H1 (cell line): Measurements from ENCODE around the gene RNF111. TPM values are rescaled to one million over a fixed set of nuclear protein-coding genes. Genes with fewer than 3 reads are reported as not detected.

Experiments used
- CTCF ChIA-PET: fragments of 300-600 bp; sonication (Branson Sonifier 250); formaldehyde crosslinking; loops from one replicate; lab custom pipeline; 2021; ENCODE audit not compliant: partially characterized antibody; lab: Charles Lee
- POLR2A ChIA-PET: fragments of 300-600 bp; sonication (Branson Sonifier 250); formaldehyde crosslinking; loops from one replicate; lab custom pipeline; 2021; ENCODE audit warnings: inconsistent platforms; ENCODE audit not compliant: partially characterized antibody; lab: Charles Lee
- DNase-seq, 2 experiments: peaks; one replicate each; pipeline versions ENCODE4 v3.0.0 to v3.0.0-alpha.2; 2010 to 2022; ENCODE audit warnings: low spot score in 2 of 2, low read depth in 1 of 2, mixed read lengths in 1 of 2
- FAIRE-seq: peaks from 2 replicates; lab custom pipeline; 2011; peaks lifted over from hg19 to GRCh38; lab: Jason Lieb, UNC
- H2AFZ ChIP-seq: 2 replicates; pipeline ENCODE4 v1.8.1; 2012; ENCODE audit warnings: low read length, inconsistent platforms
- H2AK5ac ChIP-seq: 2 replicates; pipeline ENCODE4 v1.6.1; 2013; ENCODE audit warnings: low read depth, low read length
- H2BK120ac ChIP-seq: replicated peaks from 2 replicates; pipeline ENCODE3; 2013; ENCODE audit warnings: low read depth, low read length, inconsistent platforms
- H2BK12ac ChIP-seq: 2 replicates; pipeline ENCODE4 v1.6.1; 2013; ENCODE audit warnings: low read depth, low read length
- H2BK15ac ChIP-seq: 2 replicates; pipeline ENCODE4 v1.6.1; 2013; ENCODE audit warnings: low read length
- H2BK20ac ChIP-seq: 2 replicates; pipeline ENCODE4 v1.6.1; 2013; ENCODE audit warnings: low read length
- H2BK5ac ChIP-seq: 2 replicates; pipeline ENCODE4 v1.6.1; 2013; ENCODE audit warnings: low read depth, low read length
- H3K14ac ChIP-seq: 2 replicates; pipeline ENCODE4 v1.6.1; 2013; ENCODE audit warnings: inconsistent platforms; ENCODE audit not compliant: insufficient read length
- H3K18ac ChIP-seq: 2 replicates; pipeline ENCODE4 v1.6.1; 2013; ENCODE audit warnings: low read length; ENCODE audit errors: extremely low read depth
- H3K23ac ChIP-seq: 2 replicates; pipeline ENCODE4 v1.6.1; 2013; ENCODE audit warnings: inconsistent platforms; ENCODE audit not compliant: insufficient read length
- H3K23me2 ChIP-seq: 2 replicates; pipeline ENCODE4 v1.6.1; 2013; ENCODE audit warnings: low read depth, low read length
- H3K27ac ChIP-seq: 2 replicates; pipeline ENCODE4 v1.6.1; 2011; ENCODE audit warnings: low read depth, low read length, inconsistent platforms
- H3K27me3 ChIP-seq, 4 experiments: replicated peaks in 1 of 4; 1 replicate in 1 of 4; 2 replicates in 3 of 4; pipeline versions ENCODE4 v1.6.1 to v1.8.1; 2011 to 2013; ENCODE audit warnings: low read length in 3 of 4, mild to moderate bottlenecking in 3 of 4, inconsistent platforms in 2 of 4, mixed read lengths in 2 of 4, moderate library complexity in 1 of 4; ENCODE audit not compliant: control insufficient read depth in 3 of 4, insufficient read depth in 3 of 4; ENCODE audit errors: extremely low read depth in 1 of 4
- H3K36me3 ChIP-seq, 4 experiments: 2 replicates each; pipeline versions ENCODE4 v1.6.1 to v1.8.1; 2011 to 2013; ENCODE audit warnings: mild to moderate bottlenecking in 4 of 4, low read length in 3 of 4, moderate library complexity in 2 of 4, control low read depth in 1 of 4, inconsistent platforms in 1 of 4; ENCODE audit not compliant: insufficient read depth in 4 of 4, control insufficient read depth in 2 of 4
- H3K4ac ChIP-seq: replicated peaks from 2 replicates; pipeline ENCODE3; 2013; ENCODE audit warnings: low read length, low read depth, mixed read lengths, inconsistent platforms; ENCODE audit not compliant: insufficient read length
- H3K4me1 ChIP-seq, 4 experiments: replicated peaks in 1 of 4; 1 replicate in 1 of 4; 2 replicates in 3 of 4; pipeline versions ENCODE4 v1.6.1 to v1.8.1; 2011 to 2013; ENCODE audit warnings: low read length in 3 of 4, inconsistent platforms in 2 of 4, mixed read lengths in 1 of 4; ENCODE audit not compliant: insufficient read depth in 4 of 4, control insufficient read depth in 3 of 4
- H3K4me2 ChIP-seq, 2 experiments: 2 replicates each; pipeline versions ENCODE4 v1.6.1 to v1.8.1; 2011 to 2013; ENCODE audit warnings: low read depth in 2 of 2, low read length in 2 of 2, control low read depth in 1 of 2, inconsistent platforms in 1 of 2, mild to moderate bottlenecking in 1 of 2; ENCODE audit not compliant: insufficient read depth in 1 of 2
- H3K4me3 ChIP-seq, 4 experiments: fragments of 200-600, 300-600 bp in 1 of 4; sonication (generic), shearing (Covaris generic), sonication (Bioruptor Twin) in 1 of 4; 2 replicates each; pipeline versions ENCODE4 v1.5.1 to v1.8.1; 2011 to 2016; ENCODE audit warnings: low read length in 4 of 4, low read depth in 3 of 4, control low read depth in 2 of 4, inconsistent platforms in 2 of 4, mild to moderate bottlenecking in 2 of 4, mixed read lengths in 1 of 4, moderate library complexity in 1 of 4; ENCODE audit not compliant: insufficient read depth in 2 of 4; ENCODE audit errors: extremely low read depth in 1 of 4
- H3K56ac ChIP-seq: replicated peaks from 2 replicates; pipeline ENCODE3; 2013; ENCODE audit warnings: low read depth, mild to moderate bottlenecking, mixed read lengths, low read length, inconsistent platforms; ENCODE audit not compliant: insufficient read length
- H3K79me1 ChIP-seq: 2 replicates; pipeline ENCODE4 v1.6.1; 2013; ENCODE audit warnings: low read depth, low read length, control low read depth
- H3K79me2 ChIP-seq, 2 experiments: 2 replicates each; pipeline versions ENCODE4 v1.6.1 to v1.8.1; 2012 to 2013; ENCODE audit warnings: low read length in 2 of 2, mild to moderate bottlenecking in 2 of 2, inconsistent platforms in 1 of 2; ENCODE audit not compliant: insufficient read depth in 2 of 2, control insufficient read depth in 1 of 2
- H3K9ac ChIP-seq, 4 experiments: replicated peaks in 1 of 4; 1 replicate in 1 of 4; 2 replicates in 3 of 4; pipeline versions ENCODE4 v1.6.1 to v1.8.1; 2011 to 2013; ENCODE audit warnings: low read depth in 3 of 4, low read length in 3 of 4, control low read depth in 2 of 4, mild to moderate bottlenecking in 2 of 4, moderate library complexity in 2 of 4, inconsistent platforms in 1 of 4; ENCODE audit errors: extremely low read depth in 1 of 4
- H3K9me3 ChIP-seq, 2 experiments: 2 replicates each; pipeline versions ENCODE4 v1.6.1 to v1.8.1; 2012 to 2013; ENCODE audit warnings: mild to moderate bottlenecking in 2 of 2, moderate library complexity in 2 of 2, control low read depth in 1 of 2, inconsistent platforms in 1 of 2, low read depth in 1 of 2, low read length in 1 of 2, mixed read lengths in 1 of 2; ENCODE audit not compliant: insufficient read depth in 2 of 2
- H4K20me1 ChIP-seq, 2 experiments: replicated peaks in 1 of 2; 2 replicates each; pipeline versions ENCODE3 to v1.8.1; 2011 to 2013; ENCODE audit warnings: inconsistent platforms in 2 of 2, low read length in 2 of 2, mild to moderate bottlenecking in 1 of 2; ENCODE audit not compliant: insufficient read depth in 2 of 2, control insufficient read depth in 1 of 2
- H4K5ac ChIP-seq: 2 replicates; pipeline ENCODE4 v1.6.1; 2013; ENCODE audit warnings: low read length, low read depth, mixed read lengths, inconsistent platforms; ENCODE audit not compliant: insufficient read length
- H4K8ac ChIP-seq: 2 replicates; pipeline ENCODE4 v1.8.0; 2013; ENCODE audit warnings: mild to moderate bottlenecking, moderate library complexity, low read length, inconsistent platforms; ENCODE audit not compliant: insufficient read depth; ENCODE audit errors: extremely low read depth
- H4K91ac ChIP-seq: replicated peaks from 2 replicates; pipeline ENCODE3; 2013; ENCODE audit warnings: low read length, mixed read lengths, inconsistent platforms; ENCODE audit not compliant: insufficient read length
- ATF3 ChIP-seq: IDR thresholded peaks from 2 replicates; pipeline ENCODE4 v1.6.1; 2011; ENCODE audit warnings: low read depth, mild to moderate bottlenecking, low read length; ENCODE audit not compliant: insufficient read depth
- EP300 ChIP-seq, 2 experiments: IDR thresholded peaks; 1 replicate in 1 of 2; 2 replicates in 1 of 2; pipeline ENCODE4 v1.6.1; 2011 to 2012; ENCODE audit warnings: low read depth in 2 of 2, low read length in 2 of 2, mild to moderate bottlenecking in 2 of 2, borderline replicate concordance in 1 of 2, inconsistent platforms in 1 of 2, moderate library complexity in 1 of 2
- HDAC2 ChIP-seq, 2 experiments: fragments of 300-600 bp in 1 of 2; sonication (generic) in 1 of 2; IDR thresholded peaks; 2 replicates each; pipeline ENCODE4 v1.6.1; 2011 to 2012; ENCODE audit warnings: low read depth in 2 of 2, low read length in 2 of 2, mild to moderate bottlenecking in 2 of 2, moderate library complexity in 2 of 2, borderline replicate concordance in 1 of 2, inconsistent platforms in 1 of 2
- JUN ChIP-seq: IDR thresholded peaks from 2 replicates; pipeline ENCODE4 v1.6.1; 2011; ENCODE audit warnings: low read depth, mild to moderate bottlenecking, improper control_type of control experiment, low read length
- RFX5 ChIP-seq: IDR thresholded peaks from 2 replicates; pipeline ENCODE4 v1.6.1; 2011; ENCODE audit warnings: low read depth, low read length, improper control_type of control experiment, borderline replicate concordance
- SP2 ChIP-seq: IDR thresholded peaks from 2 replicates; pipeline ENCODE4 v1.6.1; 2012; ENCODE audit warnings: mild to moderate bottlenecking, low read length, inconsistent platforms
- YY1 ChIP-seq: IDR thresholded peaks from 2 replicates; pipeline ENCODE4 v1.6.1; 2011; ENCODE audit warnings: low read depth, mild to moderate bottlenecking, low read length
- ZNF274 ChIP-seq: IDR thresholded peaks from 2 replicates; pipeline ENCODE4 v1.7.0; 2012; ENCODE audit warnings: low read length, borderline replicate concordance; ENCODE audit errors: extremely low read depth
- WGBS, 2 experiments: shearing (Covaris generic) in 1 of 2; methylation state at CpG; one replicate each; pipeline versions ENCODE4 v1.1.6 to v1.1.7; 2013 to 2015; ENCODE audit warnings: low lambda C conversion rate in 2 of 2, mixed read lengths in 2 of 2, inconsistent platforms in 1 of 2, low coverage in 1 of 2, missing lambda C conversion rate in 1 of 2; ENCODE audit not compliant: insufficient replicate concordance in 2 of 2, insufficient coverage in 1 of 2, insufficient read length in 1 of 2; ENCODE audit errors: extremely low coverage in 1 of 2, missing lambda C conversion rate in 1 of 2; 5-methylcytosine and 5-hydroxymethylcytosine counted together
- polyA plus RNA-seq, 7 experiments: library from polyadenylated mRNA; depleted of rRNA in 3 of 7; stranded (reverse) in 5 of 7; unstranded in 2 of 7; fragments of >200 nt in 5 of 7; fragments of 200-250 nt in 2 of 7; gene quantifications; 1 replicate in 5 of 7; 2 replicates in 1 of 7; 4 replicates in 1 of 7; pipeline versions ENCODE4 v1.2.1 to v1.2.3, GENCODE V29; 2011 to 2013; ENCODE audit warnings: missing spikeins in 2 of 7, mixed read lengths in 2 of 7
- total RNA-seq: library from RNA; stranded (reverse); fragmentation: NEBNext Ultra II Directional; extraction: Animal tissue kit (Norgen Biotek cat#: 25700); gene quantifications from 2 replicates; pipeline ENCODE4 v1.2.1, GENCODE V29; 2021
- TF ChIP-seq, protein P1 (sequence below): IDR thresholded peaks from 2 replicates; pipeline ENCODE4 v1.6.1; 2012; ENCODE audit warnings: low read length, inconsistent platforms

RNF111 gene
- total and polyA plus RNA-seq, 2 of the 8 experiments (the other 6 are each of a cell fraction or from before 2014, with no cell fraction given), result 18.5 to 26.6 TPM

GRCh38 chr15:58962662-58963565 lies 24.5 kb upstream of the RNF111 start:
- Histone ChIP-seq H2BK5ac (no peak overlapping the region), H3K56ac (no peak overlapping the region), H4K91ac (no peak overlapping the region), H2BK20ac (no peak overlapping the region), H3K9ac (no peak overlapping the region), H3K36me3 (no peaks in the 10 kb centered on the region), H3K14ac (no peak overlapping the region), H2BK120ac (no peak overlapping the region), H4K20me1 (no peaks in the 10 kb centered on the region), H3K18ac (no peak overlapping the region), H3K27ac (no peak overlapping the region), H4K5ac (no peak overlapping the region), H2AFZ (no peak overlapping the region), H2AK5ac (no peak overlapping the region), H3K79me2 (no peaks in the 10 kb centered on the region), H4K8ac (no peak overlapping the region), H2BK12ac (no peak overlapping the region), H3K23ac (no peak overlapping the region), H3K27me3 (no peaks in the 10 kb centered on the region), H3K4me3 (no peak overlapping the region), H2BK15ac (no peak overlapping the region), H3K23me2 (no peaks in the 10 kb centered on the region), H3K4me2 (no peak overlapping the region), H3K9me3 (no peaks in the 10 kb centered on the region), H3K4ac (no peak overlapping the region), H3K4me1 (no peaks in the 10 kb centered on the region), H3K79me1 (no peaks in the 10 kb centered on the region)
- DNase-seq (no peak), FAIRE-seq (no peak)
- WGBS, 2 experiments, result 90% methylated on average over 8 of the region's 8 CpGs; no CpG with 5 or more reads in 1 of the 2 experiments
- CTCF ChIA-PET, result interaction anchor here (0.7 to 1.4 kb wide), 5 partner anchors 8 to 380 kb away, joined by 3 to 4 read pairs (median 3); no protein-coding TSS in a partner anchor
- POLR2A ChIA-PET, result no interaction called here
- no peak for TF ChIP-seq SP2
- no peak for TF ChIP-seq HDAC2 (IDR thresholded peaks at IDR 0.05; ENCODE audit: borderline replicate concordance in 1 of 2, low read depth in 2 of 2, low read length in 2 of 2)
- TF ChIP-seq ATF3, result no peak
- no peak for TF ChIP-seq RFX5
- TF ChIP-seq, protein P1, sequence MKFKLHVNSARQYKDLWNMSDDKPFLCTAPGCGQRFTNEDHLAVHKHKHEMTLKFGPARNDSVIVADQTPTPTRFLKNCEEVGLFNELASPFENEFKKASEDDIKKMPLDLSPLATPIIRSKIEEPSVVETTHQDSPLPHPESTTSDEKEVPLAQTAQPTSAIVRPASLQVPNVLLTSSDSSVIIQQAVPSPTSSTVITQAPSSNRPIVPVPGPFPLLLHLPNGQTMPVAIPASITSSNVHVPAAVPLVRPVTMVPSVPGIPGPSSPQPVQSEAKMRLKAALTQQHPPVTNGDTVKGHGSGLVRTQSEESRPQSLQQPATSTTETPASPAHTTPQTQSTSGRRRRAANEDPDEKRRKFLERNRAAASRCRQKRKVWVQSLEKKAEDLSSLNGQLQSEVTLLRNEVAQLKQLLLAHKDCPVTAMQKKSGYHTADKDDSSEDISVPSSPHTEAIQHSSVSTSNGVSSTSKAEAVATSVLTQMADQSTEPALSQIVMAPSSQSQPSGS, result no peak
- TF ChIP-seq YY1, result no peak
- TF ChIP-seq JUN, result no peak
- TF ChIP-seq EP300 (IDR thresholded peaks at IDR 0.05; ENCODE audit: borderline replicate concordance in 1 of 2, low read depth in 2 of 2, low read length in 2 of 2), result no peak
- no peak for TF ChIP-seq ZNF274
